COLO829 (cell line): ENCODE data around the gene P2RY10.
"Not testable (repeated sequence)": the region's sequence is repeated elsewhere in the genome, so short reads cannot be mapped to it uniquely, and the experiment has no call there.

Experiments used
- DNase-seq: peaks from one replicate; pipeline ENCODE4 v3.0.0; 2012; ENCODE audit warnings: low spot score

Gene P2RY10

GRCh38 chrX:78945186-78945912 lies at the start of gene P2RY10:
TSS of gene P2RY10 (plus strand) at chrX:78945391. CDS start at chrX:78960521, 15,130 bp downstream.
- no peak for DNase-seq

GRCh38 chrX:78922754-78923153 lies 22.4 kb upstream of the P2RY10 start:
- no peak for DNase-seq

- no peak for DNase-seq
Observed at GRCh38 chrX:78923198-78924015, 21.8 kb upstream of the P2RY10 start.

GRCh38 chrX:78931814-78932213 lies 13.4 kb upstream of the P2RY10 start:
- no peak for DNase-seq

- DNase-seq: no peak
Observed at GRCh38 chrX:78934866-78935265, 10.3 kb upstream of the P2RY10 start.

- DNase-seq: no peak
Observed at GRCh38 chrX:78944351-78944750, 840 bp upstream of the P2RY10 start.

GRCh38 chrX:78946178-78946931 lies 1.2 kb downstream of the P2RY10 start:
- no peak for DNase-seq

- no peak for DNase-seq
Observed at GRCh38 chrX:78950009-78950835, 5.0 kb downstream of the P2RY10 start.

GRCh38 chrX:78957049-78957767 lies 12.0 kb downstream of the P2RY10 start:
- DNase-seq: no peak

GRCh38 chrX:78957768-78958130 lies 12.6 kb downstream of the P2RY10 start:
- DNase-seq: no peak

- no peak for DNase-seq
Observed at GRCh38 chrX:78958419-78959116, 13.4 kb downstream of the P2RY10 start.

- DNase-seq: no peak
Observed at GRCh38 chrX:78960888-78961287, 15.7 kb downstream of the P2RY10 start.

GRCh38 chrX:78964598-78964997 lies 19.4 kb downstream of the P2RY10 start:
- DNase-seq: no peak

GRCh38 chrX:78979789-78980464 lies 34.7 kb downstream of the P2RY10 start:
- no peak for DNase-seq

GRCh38 chrX:78989349-78989748 lies 44.2 kb downstream of the P2RY10 start:
- no peak for DNase-seq

GRCh38 chrX:78997870-78998558 lies 52.8 kb downstream of the P2RY10 start:
- no peak for DNase-seq

GRCh38 chrX:79007540-79007939 lies 62.3 kb downstream of the P2RY10 start:
- not testable (repeated sequence) for DNase-seq
